K562 (cell line): ENCODE measurements around the gene GATA2. TPM values are rescaled to one million over a fixed set of nuclear protein-coding genes. Genes with fewer than 3 reads are reported as not detected.

Source experiments
- ARID3B ChIP-seq: fragments of 250-450 bp; sonication (Bioruptor Pico); IDR thresholded peaks from 2 replicates; pipeline ENCODE4 v1.4.0; 2020; ENCODE audit warnings: borderline replicate concordance
- CBFA2T3 ChIP-seq: fragments of 450-650 bp; IDR thresholded peaks from 2 replicates; pipeline ENCODE4 v1.6.1; 2017
- CHD7 ChIP-seq: fragments of 200-600 bp; sonication (generic); IDR thresholded peaks from one replicate; pipeline ENCODE4 v1.6.1; 2012; ENCODE audit warnings: mild to moderate bottlenecking, low read depth, low read length, inconsistent platforms
- CREM ChIP-seq: IDR thresholded peaks from 2 replicates; pipeline ENCODE4 v1.6.1; 2014; ENCODE audit warnings: antibody characterized with exemption, low read depth
- E2F5 ChIP-seq: sonication (generic); formaldehyde crosslinking; IDR thresholded peaks from 2 replicates; pipeline ENCODE4 v1.8.0; 2022; ENCODE audit warnings: mild to moderate bottlenecking, missing genetic modification reagents
- ETV1 ChIP-seq: fragments of 450-650 bp; conservative IDR thresholded peaks from 2 replicates; pipeline ENCODE4 v1.6.1; 2016; ENCODE audit warnings: missing genetic modification characterization, control low read depth, low read depth, missing compliant biosample characterization
- FOXJ2 ChIP-seq: fragments of 200-800 bp; sonication (Bioruptor generic); IDR thresholded peaks from 2 replicates; pipeline ENCODE4 v1.6.1; 2016; ENCODE audit warnings: missing genetic modification characterization, missing compliant biosample characterization
- PHB ChIP-seq: fragments of 250-450 bp; sonication (Bioruptor Pico); IDR thresholded peaks from 2 replicates; pipeline ENCODE4 v1.5.0; 2021
- PHTF2 ChIP-seq: fragments of 250-450 bp; sonication (Bioruptor Pico); IDR thresholded peaks from 2 replicates; pipeline ENCODE4 v1.5.0; 2021; ENCODE audit warnings: mild to moderate bottlenecking
- RBM39 ChIP-seq: fragments of 200-400 bp; formaldehyde crosslinking; optimal IDR thresholded peaks from 2 replicates; pipeline ENCODE3; 2018; ENCODE audit warnings: low read depth, low read length
- SMC3 ChIP-seq: conservative IDR thresholded peaks from 2 replicates; pipeline ENCODE4 v1.6.1; 2011; ENCODE audit warnings: low read depth, low read length, improper control_type of control experiment; ENCODE audit not compliant: insufficient read depth
- THAP7 ChIP-seq: fragments of 250-450 bp; sonication (Bioruptor Pico); IDR thresholded peaks from 2 replicates; pipeline ENCODE4 v1.5.0; 2021
- USF2 ChIP-seq: sonication (generic); formaldehyde crosslinking; IDR thresholded peaks from 2 replicates; pipeline ENCODE4 v1.5.0; 2020; ENCODE audit warnings: missing genetic modification reagents
- ZNF140 ChIP-seq: fragments of 250-450 bp; sonication (Bioruptor Pico); IDR thresholded peaks from 2 replicates; pipeline ENCODE4 v1.8.0; 2021; ENCODE audit warnings: moderate library complexity, mild to moderate bottlenecking, inconsistent platforms
- polyA plus RNA-seq, 8 experiments: library from polyadenylated mRNA; depleted of rRNA in 4 of 8; stranded (reverse) in 5 of 8; unstranded in 3 of 8; fragments of >200 nt; fragmentation: Nextera tagmentation in 2 of 8; fragmentation: Illumina TruSeq in 1 of 8; extraction: Ambion mirVana in 2 of 8; extraction: Trizol in 1 of 8; gene quantifications; 2 replicates each; pipeline versions ENCODE4 v1.2.1 to v1.2.3, GENCODE V29; 2011 to 2014; ENCODE audit warnings: inconsistent platforms in 1 of 8, missing spikeins in 1 of 8
- total RNA-seq, 7 experiments: library from RNA; depleted of rRNA in 6 of 7; stranded (reverse); fragments of >200 nt in 6 of 7; fragmentation: Illumina TruSeq in 2 of 7; extraction: Trizol in 2 of 7; gene quantifications; 2 replicates each; pipeline versions ENCODE4 v1.2.1 to v1.2.3, GENCODE V29; 2011 to 2021; ENCODE audit warnings: low replicate concordance in 1 of 7

GATA2 gene
- total and polyA plus RNA-seq, 9 of the 15 experiments (the other 6 are each of a cell fraction or from before 2014, with no cell fraction given): 8.5 to 218 (median 50.8) TPM

GRCh38 chr3:128479558-128480086 lies 13.4 kb downstream of the GATA2 start (continued):
- no peak for TF ChIP-seq CHD7
- no peak for TF ChIP-seq THAP7
- no peak for TF ChIP-seq CBFA2T3
- no peak for TF ChIP-seq FOXJ2 (tag)
- no peak for TF ChIP-seq SMC3
- no peak for TF ChIP-seq E2F5 (CRISPR knock-in tag)
- TF ChIP-seq PHTF2 (CRISPR knock-in tag): no peak
- TF ChIP-seq ETV1 (tag): no peak
- no peak for TF ChIP-seq ZNF140 (CRISPR knock-in tag)
- 0 out of 2 replicates have a peak, but pooled peaks have one; percentile 26 for TF ChIP-seq PHB (CRISPR knock-in tag)
- TF ChIP-seq RBM39: no peak
- no peak for TF ChIP-seq USF2 (CRISPR knock-in tag)
- no peak for TF ChIP-seq ARID3B (CRISPR knock-in tag)
- no peak for TF ChIP-seq CREM
